DOHH2 (cell line): ENCODE measurements around the gene PRDX3.

ENCODE experiments used
- EZH2phosphoT487 ChIP-seq: fragments of 200-600 bp; sonication (generic); IDR thresholded peaks from 2 replicates; pipeline ENCODE4 v1.6.1; 2017; ENCODE audit warnings: borderline replicate concordance, mild to moderate bottlenecking, antibody characterized with exemption, low read length, moderate library complexity, mixed read lengths
- TF ChIP-seq, protein P1 (sequence below): fragments of 200-600 bp; sonication (generic); IDR thresholded peaks from one replicate; pipeline ENCODE4 v1.5.1; 2014; ENCODE audit warnings: antibody characterized with exemption, mild to moderate bottlenecking, low read depth, low read length; ENCODE audit not compliant: poor library complexity, severe bottlenecking

DNA sequence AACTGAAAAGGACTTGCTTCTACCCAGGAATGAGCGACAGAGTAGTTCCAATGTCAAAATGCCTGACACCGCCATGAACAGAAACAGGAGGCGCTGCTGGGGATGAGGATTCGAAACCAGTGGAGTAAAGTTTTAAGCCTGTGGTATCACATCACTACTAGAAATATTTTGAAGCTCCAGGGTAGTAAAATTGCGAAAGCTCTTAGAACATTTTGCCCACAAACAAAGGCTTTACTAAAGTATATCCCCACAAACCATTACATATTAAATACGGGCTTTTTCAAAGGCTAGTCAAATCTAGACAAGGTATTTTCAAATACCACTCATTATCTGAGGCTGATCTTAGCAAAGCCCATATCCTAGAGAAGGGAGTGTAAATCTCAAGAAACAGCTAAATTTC is 2.4 kb downstream of the PRDX3 start:
- TF ChIP-seq, protein P1, sequence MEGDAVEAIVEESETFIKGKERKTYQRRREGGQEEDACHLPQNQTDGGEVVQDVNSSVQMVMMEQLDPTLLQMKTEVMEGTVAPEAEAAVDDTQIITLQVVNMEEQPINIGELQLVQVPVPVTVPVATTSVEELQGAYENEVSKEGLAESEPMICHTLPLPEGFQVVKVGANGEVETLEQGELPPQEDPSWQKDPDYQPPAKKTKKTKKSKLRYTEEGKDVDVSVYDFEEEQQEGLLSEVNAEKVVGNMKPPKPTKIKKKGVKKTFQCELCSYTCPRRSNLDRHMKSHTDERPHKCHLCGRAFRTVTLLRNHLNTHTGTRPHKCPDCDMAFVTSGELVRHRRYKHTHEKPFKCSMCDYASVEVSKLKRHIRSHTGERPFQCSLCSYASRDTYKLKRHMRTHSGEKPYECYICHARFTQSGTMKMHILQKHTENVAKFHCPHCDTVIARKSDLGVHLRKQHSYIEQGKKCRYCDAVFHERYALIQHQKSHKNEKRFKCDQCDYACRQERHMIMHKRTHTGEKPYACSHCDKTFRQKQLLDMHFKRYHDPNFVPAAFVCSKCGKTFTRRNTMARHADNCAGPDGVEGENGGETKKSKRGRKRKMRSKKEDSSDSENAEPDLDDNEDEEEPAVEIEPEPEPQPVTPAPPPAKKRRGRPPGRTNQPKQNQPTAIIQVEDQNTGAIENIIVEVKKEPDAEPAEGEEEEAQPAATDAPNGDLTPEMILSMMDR: no peak
- TF ChIP-seq EZH2phosphoT487: no peak
